Measurements from ENCODE around the gene ELK3.

ELK3 gene

DNA sequence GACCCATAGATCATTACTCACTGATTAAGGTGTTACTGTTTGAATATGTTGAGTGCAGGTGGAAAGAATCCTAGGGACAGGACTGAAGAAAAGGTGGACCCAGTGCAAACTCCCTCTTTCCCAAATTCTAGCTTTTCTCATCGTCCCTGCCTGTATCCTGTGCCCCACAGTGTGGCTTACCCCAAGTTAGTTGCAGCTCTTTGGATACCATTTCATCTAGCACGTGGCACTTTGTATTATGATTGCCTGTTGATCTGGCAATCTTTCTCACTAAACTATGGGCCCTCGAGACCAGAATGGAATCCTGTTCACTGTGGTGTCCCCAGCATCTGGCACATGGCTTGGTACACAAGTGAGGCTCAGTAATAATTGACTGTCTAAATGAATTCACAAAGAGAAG, 66.5 kb downstream of the ELK3 start:
- no peak for FAIRE-seq

DNA sequence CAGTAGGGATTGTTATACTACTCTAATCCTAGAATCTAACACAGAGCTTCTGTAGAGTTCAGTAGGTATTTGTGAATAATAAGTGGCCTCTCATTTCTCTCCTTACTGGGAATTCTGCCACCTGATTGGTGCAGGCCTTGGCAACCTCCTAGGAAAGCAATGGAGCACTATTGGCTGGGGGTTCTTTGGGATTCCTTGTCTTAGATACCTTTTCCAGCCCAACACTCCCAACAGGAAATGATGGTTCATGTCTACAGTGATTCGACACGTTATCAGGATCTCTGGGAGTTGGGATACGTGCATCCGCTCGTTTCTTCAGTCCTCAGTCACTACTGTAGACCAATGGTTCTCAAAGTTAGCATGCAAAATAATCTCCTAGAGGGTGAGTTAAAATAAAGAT, 67.4 kb downstream of the ELK3 start:
- no peak for FAIRE-seq

DNA sequence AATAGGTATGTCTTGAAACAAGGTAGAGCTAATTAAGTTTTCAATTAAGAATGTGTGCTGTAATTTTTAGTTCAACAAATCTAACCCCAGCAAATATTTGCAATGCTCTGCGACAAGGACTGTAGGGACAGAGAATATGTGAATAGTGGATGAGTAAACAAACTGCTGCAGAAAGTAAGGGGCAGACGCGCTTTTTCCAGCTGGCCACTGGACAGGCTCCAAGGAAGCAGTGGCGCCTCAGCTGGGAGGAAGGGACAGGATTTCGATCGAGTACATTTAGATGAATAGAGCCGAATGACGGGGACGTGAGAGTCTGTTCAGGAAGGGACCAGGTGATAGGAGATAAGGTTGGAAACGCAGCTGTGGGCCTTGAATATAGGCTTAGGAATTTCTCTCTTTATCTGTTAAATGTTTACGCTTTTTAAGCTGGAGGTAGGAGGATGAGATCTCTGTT, 69.3 kb downstream of the ELK3 start:
- no peak for FAIRE-seq

DNA sequence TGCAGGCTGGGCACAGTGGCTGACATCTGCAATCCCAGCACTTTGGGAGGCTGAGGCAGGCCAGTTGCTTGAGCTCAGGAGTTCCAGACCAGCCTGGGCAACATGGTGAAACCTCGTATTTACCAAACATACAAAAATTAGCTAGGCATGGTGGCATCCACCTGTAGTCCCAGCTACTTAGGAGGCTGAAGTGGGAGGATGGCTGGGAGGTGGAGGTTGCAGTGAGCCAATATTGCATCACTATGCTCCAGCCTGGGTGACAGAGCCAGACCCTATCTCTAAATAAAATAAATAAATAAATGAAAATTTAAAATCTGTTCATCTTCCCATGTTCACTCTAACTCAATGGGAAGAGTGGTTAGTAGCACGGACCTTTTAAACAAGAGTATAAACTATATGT, 71.2 kb downstream of the ELK3 start:
- FAIRE-seq, result no peak

DNA sequence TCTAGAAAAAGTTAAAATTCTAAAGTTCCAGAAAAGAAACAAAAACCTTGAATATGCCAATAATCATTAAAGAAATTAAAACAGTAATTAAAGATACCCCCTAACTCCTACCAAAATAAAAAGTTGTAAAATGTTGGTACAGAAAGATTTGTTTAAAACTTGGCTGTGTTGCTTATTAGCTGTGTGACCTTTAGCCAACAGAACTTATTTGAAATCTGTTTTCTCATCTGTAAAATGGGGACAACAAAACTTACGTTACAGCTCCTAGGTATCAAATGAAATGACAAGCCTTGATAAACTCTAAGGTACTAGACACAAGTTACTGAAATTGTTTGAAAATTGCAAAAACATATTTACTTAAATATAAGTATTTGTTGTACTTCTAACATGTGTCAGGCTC, 71.7 kb downstream of the ELK3 start:
- FAIRE-seq, result peak; percentile 55

DNA sequence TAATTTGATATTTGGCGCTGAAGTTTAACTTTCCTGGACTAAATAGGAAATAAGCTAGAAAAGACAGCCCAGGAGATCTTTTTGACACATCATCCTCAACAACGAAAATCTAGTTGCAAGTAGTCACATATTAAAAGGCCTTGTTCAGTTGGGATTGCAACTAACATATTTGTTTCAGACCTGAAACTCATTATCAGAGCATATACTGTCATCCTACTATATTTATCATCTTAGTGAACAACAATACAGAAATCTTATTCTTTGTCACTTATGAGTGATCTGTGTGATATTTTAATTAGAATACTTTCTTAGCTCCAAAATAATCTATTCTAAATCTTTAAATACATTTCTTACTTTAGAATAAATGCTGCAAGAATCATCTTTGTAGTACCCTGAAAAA, 72.1 kb downstream of the ELK3 start:
- FAIRE-seq, result peak; percentile 33

DNA sequence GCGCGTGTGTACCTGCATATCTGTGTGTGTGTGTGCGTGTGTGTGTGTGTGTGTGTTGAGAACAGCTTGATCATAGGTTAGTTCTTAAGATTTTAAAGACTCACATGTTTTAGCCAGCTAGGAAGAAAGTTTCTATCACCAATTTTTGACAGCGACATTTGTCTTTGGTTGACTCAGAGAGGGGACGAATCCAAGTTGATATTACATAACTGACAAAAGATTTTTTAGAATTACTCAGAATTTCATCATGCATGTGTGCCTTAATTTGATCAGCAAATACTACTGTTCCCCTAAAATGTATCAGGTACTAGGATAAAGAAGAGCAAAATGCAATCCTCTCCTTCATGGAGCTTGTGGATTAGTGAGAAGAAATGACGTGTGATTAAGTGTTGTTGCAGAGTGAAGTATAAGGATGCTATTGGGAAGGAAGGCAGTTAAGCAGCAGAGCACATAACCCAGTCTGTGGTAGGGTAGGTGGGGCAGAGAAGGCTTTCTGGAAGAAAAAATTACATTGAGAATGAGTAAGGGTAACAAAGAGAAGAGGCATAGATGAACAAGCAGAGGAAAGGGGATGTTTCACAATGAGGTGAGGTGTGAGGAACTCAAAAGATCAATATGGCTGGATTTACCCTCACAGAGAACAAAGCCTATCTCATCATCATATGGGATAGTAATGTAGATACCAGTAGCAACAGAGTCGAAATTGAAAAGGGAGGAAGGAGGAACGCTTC, 77.5 kb downstream of the ELK3 start:
- no peak for FAIRE-seq

DNA sequence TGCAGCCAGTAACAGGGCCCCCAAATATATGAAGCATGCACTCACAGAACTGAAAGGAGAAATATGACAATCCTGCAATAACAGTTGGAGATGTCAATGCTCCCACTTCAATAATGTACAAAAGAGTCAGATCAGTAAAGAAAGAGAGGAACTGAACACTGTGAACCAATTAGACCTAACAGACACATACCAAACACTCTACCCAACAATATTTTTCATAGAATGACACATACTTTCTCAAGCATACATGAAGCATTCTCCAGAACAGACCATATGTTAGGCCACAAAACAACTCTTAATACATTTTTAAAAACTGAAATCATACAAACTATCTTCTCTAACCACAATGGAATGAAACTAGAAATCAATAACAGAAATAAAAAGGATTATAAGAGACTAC, 80.2 kb downstream of the ELK3 start:
- no peak for FAIRE-seq

DNA sequence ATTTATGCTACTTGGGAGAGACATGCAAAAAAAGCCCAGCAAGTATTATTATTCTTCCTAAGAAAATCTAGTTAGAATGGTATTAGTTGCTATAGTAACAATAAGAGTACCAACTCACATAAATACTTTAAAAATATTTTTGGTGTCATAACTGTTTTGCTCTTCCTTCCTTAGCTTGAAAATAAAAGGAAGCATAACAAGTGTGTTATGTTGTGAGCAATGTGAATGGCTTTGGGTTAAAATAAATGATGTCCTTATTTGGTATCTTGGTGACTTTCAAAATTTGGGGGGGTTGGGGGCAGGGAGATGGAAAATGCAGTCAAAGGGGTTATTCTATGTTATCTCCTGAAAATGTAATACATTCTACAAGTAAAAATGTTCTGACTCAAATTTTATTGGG, 91.0 kb downstream of the ELK3 start:
- FAIRE-seq, result no peak

DNA sequence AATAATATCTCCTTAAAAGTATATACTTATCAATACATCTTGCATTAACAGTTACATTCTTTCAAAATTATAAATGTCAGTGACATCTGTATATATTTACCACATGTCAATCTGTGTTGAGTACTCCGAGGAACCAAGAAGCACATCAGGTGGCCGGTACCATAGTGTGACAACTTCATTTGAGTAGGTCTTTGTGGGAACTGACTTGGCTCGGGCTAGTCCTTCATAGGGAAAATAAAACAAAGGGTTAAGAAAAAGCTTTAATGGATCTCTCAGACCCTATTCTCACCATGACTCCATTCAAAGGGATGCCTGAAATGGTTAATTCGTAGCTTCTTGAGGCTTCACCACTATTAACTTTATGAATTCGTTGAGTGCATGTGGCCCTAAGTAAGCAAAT, 94.9 kb downstream of the ELK3 start:
- FAIRE-seq, result no peak

DNA sequence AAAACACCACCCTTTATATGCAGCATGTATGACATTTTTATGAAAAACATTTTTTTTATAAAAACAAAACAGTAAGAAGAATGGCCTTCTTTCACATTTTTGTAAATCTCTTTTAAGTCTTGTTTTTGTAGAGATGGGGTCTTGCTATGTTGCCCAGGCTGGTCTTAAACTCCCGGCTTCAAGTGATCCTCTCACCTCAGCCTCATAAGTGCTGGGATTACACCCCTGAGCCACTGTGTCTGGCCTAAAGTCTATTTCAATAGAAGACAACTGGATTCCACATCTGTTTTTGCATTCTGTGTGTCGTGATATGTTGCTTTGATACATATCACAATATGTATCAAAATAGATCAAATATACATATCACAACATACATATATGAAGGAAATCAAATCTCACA, 98.9 kb downstream of the ELK3 start:
- FAIRE-seq, result no peak

DNA sequence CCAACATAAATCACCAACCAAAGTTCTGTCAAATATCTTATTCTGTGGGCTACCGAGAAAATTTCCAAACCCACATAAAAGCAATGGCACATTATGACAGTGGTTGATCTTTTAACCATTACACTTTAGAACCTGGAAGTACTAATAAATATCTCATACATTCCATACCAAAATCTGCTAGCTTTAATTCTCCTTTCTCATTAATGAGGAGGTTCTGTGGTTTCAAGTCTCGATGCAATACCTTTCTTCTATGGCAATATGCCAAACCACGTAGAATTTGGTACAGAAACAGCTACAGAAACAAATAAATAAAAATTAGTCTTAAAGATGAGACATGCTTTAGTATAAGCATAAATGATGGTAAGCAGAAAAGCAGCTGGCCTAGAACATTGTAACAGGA, 100.7 kb downstream of the ELK3 start:
- no peak for FAIRE-seq

DNA sequence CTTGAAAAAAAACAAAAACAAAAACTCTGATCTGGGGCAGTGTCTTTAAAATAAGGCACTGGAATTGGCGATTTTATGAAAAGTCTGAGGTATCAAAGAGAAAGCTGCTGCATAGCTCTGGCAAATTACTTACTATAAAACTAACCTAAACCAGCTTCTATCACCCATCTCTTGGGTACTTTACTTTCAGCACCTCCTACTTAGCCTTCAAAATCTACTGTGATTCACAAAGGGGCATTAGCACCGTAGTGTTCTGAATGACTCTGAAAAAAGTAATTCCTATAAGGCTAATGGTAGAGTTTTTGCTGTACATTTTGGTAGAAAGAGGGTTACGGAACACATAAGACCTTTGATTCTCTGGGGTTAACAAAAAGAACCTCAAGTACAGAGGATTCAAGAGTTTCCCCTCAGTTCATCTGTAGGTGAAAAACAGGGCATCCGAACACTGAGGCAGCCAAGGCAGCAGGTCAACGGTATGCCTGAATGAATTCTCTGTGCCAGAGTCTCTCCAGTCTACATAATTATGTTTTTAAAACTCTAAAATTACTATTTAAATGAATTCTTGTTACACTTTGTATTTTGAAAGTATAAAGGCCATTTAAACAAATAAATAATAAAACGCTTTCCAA, 101.5 kb downstream of the ELK3 start:
- no peak for FAIRE-seq

DNA sequence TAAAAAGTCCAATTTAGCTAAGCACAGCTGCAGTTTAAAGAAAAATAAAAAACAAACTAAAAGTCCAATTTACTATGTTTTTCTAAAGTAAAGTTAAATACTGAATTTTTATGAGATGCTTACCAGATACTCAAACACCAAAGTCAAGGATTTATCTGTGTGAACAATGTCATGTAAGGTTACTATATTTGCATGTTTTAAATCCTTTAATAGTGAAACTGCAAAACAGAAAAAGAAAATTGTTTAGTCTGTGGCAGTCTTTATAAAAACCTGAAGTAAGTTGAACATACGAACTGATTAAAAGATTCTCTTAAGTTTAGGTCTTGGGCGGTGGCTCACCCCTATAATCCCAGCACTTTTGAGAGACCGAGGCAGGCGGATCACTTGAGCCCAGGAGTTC, 103.3 kb downstream of the ELK3 start:
- FAIRE-seq, result no peak

DNA sequence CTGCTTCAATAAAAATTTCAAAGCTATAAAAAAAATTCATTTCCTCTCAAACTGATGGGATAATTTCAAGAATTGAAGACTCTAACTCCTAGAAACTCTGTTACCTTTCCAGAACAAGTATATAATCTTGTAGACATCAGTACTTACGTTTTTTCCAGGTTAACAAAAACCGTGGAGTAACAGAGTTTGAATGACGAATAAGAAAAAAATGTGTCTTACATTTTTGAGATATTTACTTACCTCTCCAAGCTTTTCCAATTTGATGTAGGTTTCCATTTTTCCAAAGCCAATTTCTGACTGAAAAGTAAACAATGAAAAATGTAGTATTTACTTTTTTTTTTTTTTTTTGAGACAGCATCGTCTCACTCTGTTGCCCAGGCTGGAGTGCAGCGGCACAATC, 105.9 kb downstream of the ELK3 start:
- FAIRE-seq, result no peak

DNA sequence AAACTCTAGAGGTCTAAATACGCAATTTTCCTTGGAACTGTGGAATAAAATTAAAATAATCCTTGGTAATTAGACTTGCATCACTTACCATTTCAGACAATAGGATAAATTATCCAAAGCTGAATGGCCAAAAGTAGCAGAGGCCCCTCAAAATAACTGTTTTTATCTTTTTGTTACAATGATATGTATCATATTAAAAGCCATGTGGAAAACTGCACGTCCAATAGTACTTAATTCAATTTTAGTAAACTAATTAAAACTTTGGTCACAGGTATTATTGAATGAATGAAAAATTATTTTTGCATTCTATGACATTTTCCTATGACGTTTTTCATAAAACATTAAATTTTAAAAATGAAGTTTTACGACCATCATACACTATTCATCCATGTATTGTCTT, 107.6 kb downstream of the ELK3 start:
- FAIRE-seq, result no peak

DNA sequence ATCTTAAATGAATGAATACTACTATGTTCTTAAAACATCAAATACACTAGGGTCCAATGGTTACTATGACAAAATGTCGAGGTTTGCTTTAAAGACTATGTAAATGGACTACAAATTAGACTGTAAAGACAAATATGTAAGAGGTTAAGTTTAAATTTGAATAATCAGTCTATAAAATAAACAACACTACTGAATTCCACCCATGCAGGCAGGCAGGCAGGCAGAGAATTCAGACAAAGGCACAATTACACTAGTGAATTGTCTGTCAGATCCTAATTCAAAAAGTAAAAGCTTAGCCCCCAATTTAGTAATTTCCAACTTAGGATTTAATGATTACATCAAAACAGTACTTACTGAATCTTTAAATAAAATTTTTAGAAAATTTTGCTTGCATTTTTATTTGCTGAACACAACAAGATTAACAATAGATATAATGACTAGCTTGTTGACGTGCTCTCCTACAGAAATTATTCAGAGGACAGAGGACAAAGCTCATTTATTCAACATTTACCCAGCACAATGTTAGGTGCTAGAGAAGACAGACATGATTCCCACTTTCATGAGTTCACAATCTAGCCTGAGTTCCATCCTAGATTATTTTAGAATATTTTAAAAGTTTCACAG, 108.6 kb downstream of the ELK3 start:
- FAIRE-seq, result peak; percentile 85

DNA sequence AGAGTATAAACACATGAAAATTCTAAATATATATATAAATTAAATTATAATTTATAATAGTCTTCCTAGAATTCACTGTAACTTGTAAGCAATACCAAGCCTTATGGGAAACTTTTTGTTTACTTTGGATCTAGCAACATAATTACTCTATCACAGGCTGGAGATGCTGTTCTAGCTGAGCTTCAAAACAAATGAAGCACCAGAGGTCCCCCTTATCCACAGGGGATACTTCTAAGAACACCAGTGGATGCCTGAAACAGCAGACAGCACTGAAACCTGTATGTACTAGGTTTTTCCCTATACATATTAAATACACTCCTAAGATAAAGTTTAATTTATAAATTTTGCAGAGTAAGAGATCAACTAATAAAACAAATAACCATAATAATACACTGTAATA, 109.5 kb downstream of the ELK3 start:
- FAIRE-seq, result no peak

DNA sequence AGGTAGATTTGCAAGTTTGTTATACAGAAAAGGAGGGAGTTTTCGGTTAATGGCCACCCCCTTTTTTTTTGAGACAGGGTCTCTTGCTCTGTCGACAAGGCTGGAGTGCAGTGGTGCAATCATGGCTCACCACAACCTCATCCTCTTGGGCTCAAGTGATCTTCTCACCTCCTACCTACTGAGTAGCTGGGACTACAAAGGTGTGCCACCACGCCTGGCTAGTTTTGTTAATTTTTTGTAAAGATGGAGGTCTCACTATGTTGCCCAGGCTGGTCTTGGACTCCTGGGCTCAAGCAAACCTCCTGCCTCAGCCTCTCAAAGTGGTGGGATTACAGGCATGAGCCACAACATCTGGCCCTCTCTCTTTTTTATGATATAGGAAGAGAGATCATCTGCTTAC, 111.5 kb downstream of the ELK3 start:
- FAIRE-seq, result no peak

DNA sequence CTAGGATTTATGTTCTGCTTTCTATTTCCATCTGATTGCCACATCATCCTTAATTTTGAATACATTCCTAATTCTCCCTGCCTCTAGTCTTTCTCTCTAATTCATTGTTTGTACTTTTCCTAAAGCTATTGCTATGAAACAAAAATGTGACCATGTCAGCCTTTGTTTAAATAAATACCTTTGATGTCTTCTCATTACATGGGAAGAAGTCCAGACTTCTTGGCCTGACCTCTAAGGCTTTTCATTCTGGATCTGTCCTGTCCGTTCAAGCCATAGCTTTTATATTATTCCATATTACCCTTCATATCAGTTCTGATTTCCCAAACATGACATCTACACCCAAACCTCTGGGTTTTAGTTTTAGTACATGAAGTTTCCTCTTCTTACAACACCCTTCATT, 114.7 kb downstream of the ELK3 start:
- FAIRE-seq, result no peak

DNA sequence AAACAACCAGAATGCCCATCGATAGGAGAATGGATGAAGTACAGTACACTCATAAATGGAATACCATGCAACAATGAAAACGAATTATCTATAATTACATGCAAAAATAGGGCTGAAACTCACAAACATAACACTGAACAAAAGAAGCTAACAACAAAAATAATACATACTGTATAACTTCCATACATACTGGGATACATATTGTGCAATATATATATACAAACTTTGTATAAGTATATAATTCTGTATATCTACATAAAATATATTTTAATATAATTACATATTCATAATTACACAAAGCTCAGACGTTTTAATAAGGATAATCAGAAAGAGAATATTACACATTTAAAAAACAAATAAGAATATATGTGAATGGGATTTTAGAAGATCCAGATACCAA, 115.9 kb downstream of the ELK3 start:
- FAIRE-seq, result no peak

DNA sequence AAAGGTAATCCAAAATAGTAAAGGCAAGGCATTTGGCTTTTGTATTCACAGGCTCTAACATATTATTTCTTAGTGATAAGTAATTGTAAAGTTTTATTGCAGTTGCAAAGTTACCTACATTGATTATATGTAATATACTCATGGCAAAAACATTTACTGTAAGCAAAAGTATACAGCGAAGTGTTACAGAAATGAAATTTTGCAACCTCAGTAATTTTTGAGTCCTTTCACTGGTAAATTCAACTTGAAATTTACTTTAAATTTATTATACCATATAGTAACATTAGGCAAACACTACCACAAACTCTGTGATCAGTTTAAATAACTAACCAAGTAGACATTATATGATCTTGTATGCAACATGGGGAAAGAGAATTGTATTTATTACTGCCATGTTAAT, 117.0 kb downstream of the ELK3 start:
- FAIRE-seq, result no peak

DNA sequence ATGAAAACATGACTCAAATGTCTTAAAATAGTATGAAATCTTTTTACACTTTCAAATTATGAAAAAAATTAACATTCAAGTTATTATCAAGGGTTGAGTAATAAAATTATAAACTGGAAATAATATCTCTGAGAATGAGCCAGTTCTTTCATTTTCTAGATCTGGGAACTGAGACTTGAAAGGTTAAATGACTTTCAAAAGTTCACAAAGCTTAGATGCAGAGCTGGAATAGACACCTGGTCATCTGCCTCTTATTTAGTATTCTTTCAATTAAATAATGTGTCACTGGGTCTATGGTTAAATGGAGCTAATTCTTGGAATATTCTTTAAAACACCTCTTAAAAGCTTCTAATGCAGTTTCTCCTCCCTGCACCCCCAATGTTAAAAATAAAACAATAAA, 119.4 kb downstream of the ELK3 start:
- no peak for FAIRE-seq

DNA sequence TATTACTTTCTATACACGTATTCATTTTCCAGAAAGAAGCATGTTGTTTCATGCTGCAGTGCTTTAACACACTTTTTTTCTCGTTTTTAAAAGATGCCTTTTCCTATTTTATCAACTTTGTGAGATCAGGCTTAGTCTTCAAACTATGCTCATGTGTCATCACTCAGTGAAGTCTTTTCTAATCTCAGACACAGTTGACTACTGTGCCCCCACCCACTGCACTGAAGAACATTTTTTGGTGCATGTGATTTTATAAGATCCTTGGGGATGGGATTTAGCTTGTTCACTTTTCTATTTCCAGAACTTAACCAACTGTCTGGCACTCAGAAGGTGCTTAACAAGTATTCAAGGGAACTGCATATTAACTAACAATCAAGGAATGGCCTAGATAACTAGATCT, 120.5 kb downstream of the ELK3 start:
- no peak for FAIRE-seq
